Hematopoietic multipotent progenitor cell (in vitro differentiated cells): ENCODE measurements around the gene ARL16. TPM values are rescaled to one million over a fixed set of nuclear protein-coding genes. Genes with fewer than 3 reads are reported as not detected.

ENCODE experiments used
- DNase-seq, 3 donors: peaks; one replicate each; pipeline ENCODE4 v3.0.0-alpha.2; 2011 to 2015; ENCODE audit warnings: low read depth in 2 of 3, low spot score in 2 of 3
- total RNA-seq: library from RNA; depleted of rRNA; stranded (reverse); fragments of >200 nt; gene quantifications from one replicate; pipeline ENCODE4 v1.2.3, GENCODE V29; 2012

ARL16 gene
- total RNA-seq, 1 donor: 27.5 TPM

GRCh38 chr17:81696218-81696941 is 12.8 kb upstream of the ARL16 start:
- DNase-seq: no peak

GRCh38 chr17:81695801-81696200 is 12.2 kb upstream of the ARL16 start:
- no peak for DNase-seq

- no peak for DNase-seq
Observed at GRCh38 chr17:81695211-81695610, 11.6 kb upstream of the ARL16 start.

GRCh38 chr17:81694810-81695209 is 11.2 kb upstream of the ARL16 start:
- DNase-seq: no peak

GRCh38 chr17:81693509-81694210 is 10.1 kb upstream of the ARL16 start:
- DNase-seq: no peak

- DNase-seq: no peak
Observed at GRCh38 chr17:81691608-81692007, 8.0 kb upstream of the ARL16 start.

GRCh38 chr17:81691196-81691595 is 7.6 kb upstream of the ARL16 start:
- DNase-seq: no peak

- no peak for DNase-seq
Observed at GRCh38 chr17:81690549-81690948, 7.0 kb upstream of the ARL16 start.

GRCh38 chr17:81690066-81690465 is 6.5 kb upstream of the ARL16 start:
- no peak for DNase-seq

GRCh38 chr17:81688616-81689015 is 5.0 kb upstream of the ARL16 start:
- DNase-seq: no peak

- no peak for DNase-seq
Observed at GRCh38 chr17:81687770-81688541, 4.4 kb upstream of the ARL16 start.

- no peak for DNase-seq
Observed at GRCh38 chr17:81686614-81687013, 3.0 kb upstream of the ARL16 start.

- DNase-seq: no peak
Observed at GRCh38 chr17:81685108-81685507, 1.5 kb upstream of the ARL16 start.

GRCh38 chr17:81684442-81684911 is 880 bp upstream of the ARL16 start:
- DNase-seq: no peak

GRCh38 chr17:81683208-81683583 is 401 bp downstream of the ARL16 start:
- no peak for DNase-seq

GRCh38 chr17:81682565-81683207 is 911 bp downstream of the ARL16 start:
- DNase-seq: no peak

- DNase-seq: no peak
Observed at GRCh38 chr17:81681672-81682071, 1.9 kb downstream of the ARL16 start.

GRCh38 chr17:81680150-81680549 is 3.4 kb downstream of the ARL16 start:
- DNase-seq: no peak

GRCh38 chr17:81676906-81677305 is 6.7 kb downstream of the ARL16 start:
- DNase-seq: no peak

- peak in 2 of 3 donors; percentile 18 to 24 for DNase-seq
Observed at GRCh38 chr17:81675515-81676221, 7.9 kb downstream of the ARL16 start.
